ENCODE data around the gene LRCH4. TPM values are rescaled to one million over a fixed set of nuclear protein-coding genes. Genes with fewer than 3 reads are reported as not detected.

The LRCH4 gene
- total and polyA plus RNA-seq, 2 of the 13 experiments (the other 11 are each of a cell fraction or from before 2014, with no cell fraction given): 7.0 to 9.3 TPM

GRCh38 chr7:100582650-100583049, 3.3 kb downstream of the LRCH4 start:
- POLR2A ChIA-PET: no interaction called here

More at GRCh38 chr7:100582650-100583049, 3.3 kb downstream of the LRCH4 start:
- no peaks in the 10 kb centered on the region; a peak in 1 of 5 replicates for H3K27me3 ChIP-seq (ENCODE audit: control insufficient read depth in 1 of 2, insufficient read depth in 2 of 2, low read length in 2 of 2)
- H3K4me1 ChIP-seq (ENCODE audit: insufficient read depth, low read length): peaks cover 20% of the 10 kb centered on the region
- H3K9ac ChIP-seq (ENCODE audit: insufficient read depth, low read depth, low read length): no peak overlapping the region
- in situ Hi-C loops (cut with HindIII; ENCODE audit: extremely low pct_ligation_motif_present, low pct_unique_long_range_greater_than_20kb) (no loop called here), intact Hi-C loops (cut with micrococcal nuclease; ENCODE audit: unreplicated experiment) (no loop called here)
- no peak overlapping the region for H2AFZ ChIP-seq (ENCODE audit: low read length)
- no peaks in the 10 kb centered on the region for H3K9me3 ChIP-seq (ENCODE audit: low read length)
- 89% methylated on average over 10 of the region's 11 CpGs for WGBS (ENCODE audit: low lambda C conversion rate)
- FAIRE-seq (no peak), ATAC-seq (no peak), DNase-seq (ENCODE audit: low spot score) (no peak)
- H3K4me3 ChIP-seq (replicated peaks in 1 of 3; ENCODE audit: insufficient read depth in 1 of 3, low read depth in 2 of 3, low read length in 3 of 3): no peak overlapping the region
- peaks cover 10 to 24% of the 10 kb centered on the region in 2 experiments; a peak in 4 of 5 replicates for H3K36me3 ChIP-seq (replicated peaks in 1 of 2; ENCODE audit: control insufficient read depth in 1 of 2, insufficient read depth in 2 of 2, low read length in 2 of 2)
- H4K20me1 ChIP-seq (ENCODE audit: insufficient read depth, low read length): peaks cover 8% of the 10 kb centered on the region; the same call in 1 of the 2 replicates
- CTCF ChIA-PET (ENCODE audit: low intra/inter-chr PET ratio, low total read pairs): no interaction called here
- TF ChIP-seq RNF219 (CRISPR knock-in tag; IDR thresholded peaks at IDR 0.05): no peak
- TF ChIP-seq ATF1 (CRISPR knock-in tag; IDR thresholded peaks at IDR 0.05): no peak
- no peak for TF ChIP-seq CENPBD1 (CRISPR knock-in tag; IDR thresholded peaks at IDR 0.05; ENCODE audit: borderline replicate concordance, low read depth)
- no peak for TF ChIP-seq NFAT5 (CRISPR knock-in tag; IDR thresholded peaks at IDR 0.05)
- no peak for TF ChIP-seq KLF13 (CRISPR knock-in tag; IDR thresholded peaks at IDR 0.05)
- no peak for TF ChIP-seq ISX (CRISPR knock-in tag; conservative IDR thresholded peaks at IDR 0.05)
- no peak for TF ChIP-seq ZNF362 (CRISPR knock-in tag; IDR thresholded peaks at IDR 0.05; ENCODE audit: borderline replicate concordance)
- no peak for TF ChIP-seq MTF1 (CRISPR knock-in tag; IDR thresholded peaks at IDR 0.05)
- BruUV-seq (replicated peaks): no TSS peak
- H3K79me2 ChIP-seq (ENCODE audit: insufficient read depth, low read length): peaks cover 6% of the 10 kb centered on the region
- no peak overlapping the region for H3K4me2 ChIP-seq (ENCODE audit: low read depth, low read length)
- no peak overlapping the region for H3K27ac ChIP-seq (ENCODE audit: extremely low read length, insufficient read depth, low read length)

Data from HepG2 (cell line).